ENCODE measurements around the gene PXMP4.

GRCh38 chr20:33761698-33762250 is 41.7 kb upstream of the PXMP4 start:
- TF ChIP-seq HDAC2 (IDR thresholded peaks at IDR 0.05) (no peak), BCL3 (IDR thresholded peaks at IDR 0.05) (no peak)
- TF ChIP-seq, protein P1, sequence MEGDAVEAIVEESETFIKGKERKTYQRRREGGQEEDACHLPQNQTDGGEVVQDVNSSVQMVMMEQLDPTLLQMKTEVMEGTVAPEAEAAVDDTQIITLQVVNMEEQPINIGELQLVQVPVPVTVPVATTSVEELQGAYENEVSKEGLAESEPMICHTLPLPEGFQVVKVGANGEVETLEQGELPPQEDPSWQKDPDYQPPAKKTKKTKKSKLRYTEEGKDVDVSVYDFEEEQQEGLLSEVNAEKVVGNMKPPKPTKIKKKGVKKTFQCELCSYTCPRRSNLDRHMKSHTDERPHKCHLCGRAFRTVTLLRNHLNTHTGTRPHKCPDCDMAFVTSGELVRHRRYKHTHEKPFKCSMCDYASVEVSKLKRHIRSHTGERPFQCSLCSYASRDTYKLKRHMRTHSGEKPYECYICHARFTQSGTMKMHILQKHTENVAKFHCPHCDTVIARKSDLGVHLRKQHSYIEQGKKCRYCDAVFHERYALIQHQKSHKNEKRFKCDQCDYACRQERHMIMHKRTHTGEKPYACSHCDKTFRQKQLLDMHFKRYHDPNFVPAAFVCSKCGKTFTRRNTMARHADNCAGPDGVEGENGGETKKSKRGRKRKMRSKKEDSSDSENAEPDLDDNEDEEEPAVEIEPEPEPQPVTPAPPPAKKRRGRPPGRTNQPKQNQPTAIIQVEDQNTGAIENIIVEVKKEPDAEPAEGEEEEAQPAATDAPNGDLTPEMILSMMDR (IDR thresholded peaks at IDR 0.05): no peak

Data from A549 (cell line).